NCI-H526 (cell line): ENCODE measurements around the gene ASB5.
A peak's percentile ranks its signal among the peaks of the same experiment; 100 is the strongest.
"Not testable (repeated sequence)": the region's sequence is repeated elsewhere in the genome, so short reads cannot be mapped to it uniquely, and the experiment has no call there.

Source experiments
- DNase-seq, 2 experiments: peaks; one replicate each; lab custom pipeline; 2025; lab: John Stamatoyannopoulos, UW

The ASB5 gene

GRCh38 chr4:176268963-176269362 is at the start of gene ASB5:
Gene ASB5 (minus strand): TSS chr4:176269222. CDS start chr4:176269108, 114 bp downstream.
- no peak for DNase-seq

GRCh38 chr4:176313596-176314336 is 44.7 kb upstream of the ASB5 start:
- no peak for DNase-seq

- DNase-seq = no peak
Measured at GRCh38 chr4:176309772-176310171, 40.8 kb upstream of the ASB5 start.

- DNase-seq = no peak
Measured at GRCh38 chr4:176309046-176309445, 40.0 kb upstream of the ASB5 start.

- DNase-seq = no peak
Measured at GRCh38 chr4:176308441-176308840, 39.4 kb upstream of the ASB5 start.

- DNase-seq = no peak
Measured at GRCh38 chr4:176307666-176307930, 38.6 kb upstream of the ASB5 start.

GRCh38 chr4:176306837-176307665 is 38.0 kb upstream of the ASB5 start:
- DNase-seq = no peak

GRCh38 chr4:176303938-176304337 is 34.9 kb upstream of the ASB5 start:
- no peak for DNase-seq

- DNase-seq = no peak
Measured at GRCh38 chr4:176302283-176303275, 33.6 kb upstream of the ASB5 start.

- DNase-seq = no peak
Measured at GRCh38 chr4:176300565-176300964, 31.5 kb upstream of the ASB5 start.

- no peak for DNase-seq
Measured at GRCh38 chr4:176300036-176300435, 31.0 kb upstream of the ASB5 start.

GRCh38 chr4:176298664-176299063 is 29.6 kb upstream of the ASB5 start:
- no peak for DNase-seq

- DNase-seq = peak in 1 of 2 experiments; percentile 1
Measured at GRCh38 chr4:176295907-176296306, 26.9 kb upstream of the ASB5 start.

GRCh38 chr4:176293660-176294059 is 24.6 kb upstream of the ASB5 start:
- DNase-seq = no peak

GRCh38 chr4:176292920-176293319 is 23.9 kb upstream of the ASB5 start:
- DNase-seq = no peak

- DNase-seq = no peak
Measured at GRCh38 chr4:176291748-176292147, 22.7 kb upstream of the ASB5 start.

GRCh38 chr4:176290520-176290919 is 21.5 kb upstream of the ASB5 start:
- no peak for DNase-seq

GRCh38 chr4:176289561-176289960 is 20.5 kb upstream of the ASB5 start:
- DNase-seq = no peak

GRCh38 chr4:176288020-176288419 is 19.0 kb upstream of the ASB5 start:
- DNase-seq = no peak

GRCh38 chr4:176287546-176287945 is 18.5 kb upstream of the ASB5 start:
- DNase-seq = no peak

- DNase-seq = no peak
Measured at GRCh38 chr4:176286728-176287127, 17.7 kb upstream of the ASB5 start.

GRCh38 chr4:176279560-176279959 is 10.5 kb upstream of the ASB5 start:
- not testable (repeated sequence) for DNase-seq
